PC-3 (cell line): Measurements from ENCODE around the gene CSNK2A2. TPM values are rescaled to one million over a fixed set of nuclear protein-coding genes. Genes with fewer than 3 reads are reported as not detected.

Experiments
- ATAC-seq: fragments of 200-7000 bp; cut with Tn5 transposase; 2 replicates; pipeline ENCODE4 v1.9.1; 2020; ENCODE audit warnings: mild to moderate bottlenecking, moderate library complexity
- BruUV-seq: library from RNA; stranded (reverse); fragments of 400-500 nt; replicated peaks from 2 replicates; lab custom pipeline; 2021; lab: Mats Ljungman, UMichigan
- CTCF ChIA-PET: fragments of 300-600 bp; sonication (Branson Sonifier 250); formaldehyde crosslinking; loops from one replicate; lab custom pipeline; 2022; ENCODE audit warnings: antibody characterized with exemption; lab: Charles Lee
- POLR2A ChIA-PET: fragments of 300-600 bp; sonication (Branson Sonifier 250); formaldehyde crosslinking; loops from one replicate; lab custom pipeline; 2022; ENCODE audit warnings: antibody characterized with exemption; ENCODE audit not compliant: unreplicated experiment; lab: Charles Lee
- DNase-seq: peaks from one replicate; pipeline ENCODE4 v3.0.0-alpha.2; 2015
- H2AFZ ChIP-seq: fragments of 300-600 bp; sonication (generic); 2 replicates; pipeline ENCODE4 v1.6.0; 2016; ENCODE audit warnings: antibody characterized with exemption, low read length
- H3F3A ChIP-seq: fragments of 300-600 bp; sonication (generic); one replicate; pipeline ENCODE4 v1.6.0; 2017; ENCODE audit warnings: antibody characterized with exemption, low read length, control low read depth, mild to moderate bottlenecking; ENCODE audit not compliant: unreplicated experiment
- H3K27ac ChIP-seq: fragments of 300-600 bp; sonication (generic); 2 replicates; pipeline ENCODE4 v1.5.1; 2016; ENCODE audit warnings: mild to moderate bottlenecking, low read length
- H3K27me3 ChIP-seq: fragments of 300-600 bp; sonication (generic); 2 replicates; pipeline ENCODE4 v1.6.1; 2016; ENCODE audit warnings: low read length, mixed read lengths
- H3K36me3 ChIP-seq: fragments of 300-600 bp; sonication (generic); 2 replicates; pipeline ENCODE4 v1.6.1; 2016; ENCODE audit warnings: low read depth, mixed run types, low read length, mixed read lengths
- H3K4me1 ChIP-seq: fragments of 300-600 bp; sonication (generic); 2 replicates; pipeline ENCODE4 v1.5.1; 2016; ENCODE audit warnings: low read length; ENCODE audit not compliant: insufficient read depth
- H3K4me2 ChIP-seq: fragments of 300-600 bp; sonication (generic); 2 replicates; pipeline ENCODE4 v1.6.0; 2016; ENCODE audit warnings: low read length
- H3K4me3 ChIP-seq: fragments of 300-600 bp; sonication (generic); 2 replicates; pipeline ENCODE4 v1.5.1; 2016; ENCODE audit warnings: mild to moderate bottlenecking, low read length, mixed read lengths
- H3K79me2 ChIP-seq: fragments of 300-600 bp; sonication (generic); 2 replicates; pipeline ENCODE4 v1.6.1; 2017; ENCODE audit warnings: low read length, mixed read lengths
- H3K9ac ChIP-seq: fragments of 300-600 bp; sonication (generic); 2 replicates; pipeline ENCODE4 v1.6.0; 2016; ENCODE audit warnings: mild to moderate bottlenecking, low read length
- H3K9me2 ChIP-seq: fragments of 300-600 bp; sonication (generic); replicated peaks from 2 replicates; pipeline ENCODE4 v1.6.1; 2016; ENCODE audit warnings: mixed run types, low read length, mixed read lengths
- H3K9me3 ChIP-seq: fragments of 300-600 bp; sonication (generic); 2 replicates; pipeline ENCODE4 v1.6.1; 2016; ENCODE audit warnings: low read length, mixed read lengths
- H4K20me1 ChIP-seq: fragments of 300-600 bp; sonication (generic); 2 replicates; pipeline ENCODE4 v1.6.1; 2016; ENCODE audit warnings: low read length, mixed read lengths
- CTCF ChIP-seq: fragments of 300-600 bp; sonication (generic); conservative IDR thresholded peaks from 2 replicates; pipeline ENCODE4 v1.5.1; 2017; ENCODE audit warnings: antibody characterized with exemption, low read depth, mild to moderate bottlenecking, low read length
- EZH2 ChIP-seq: fragments of 300-600 bp; sonication (generic); IDR thresholded peaks from one replicate; pipeline ENCODE4 v1.6.1; 2017; ENCODE audit warnings: antibody characterized with exemption, mild to moderate bottlenecking, low read length; ENCODE audit not compliant: unreplicated experiment
- EZH2phosphoT487 ChIP-seq: fragments of 300-600 bp; sonication (generic); IDR thresholded peaks from 2 replicates; pipeline ENCODE4 v1.6.1; 2018; ENCODE audit warnings: mild to moderate bottlenecking, antibody characterized with exemption, low read length, borderline replicate concordance
- intact Hi-C: fragments of 100-400 bp; cut with micrococcal nuclease; formaldehyde crosslinking; loops from 2 replicates; pipeline ENCODE4 v1.9.0; 2023
- total RNA-seq: library from RNA; depleted of rRNA; stranded (reverse); fragments of >200 nt; gene quantifications from 2 replicates; pipeline ENCODE4 v1.2.3, GENCODE V29; 2014

CSNK2A2 gene
- total RNA-seq, 1 experiment from 2014 or later: 14.2 TPM

GRCh38 chr16:58121132-58121531, 76.8 kb downstream of the CSNK2A2 start:
- no peaks in the 10 kb centered on the region for H3K9me2 ChIP-seq
- H3K27me3 ChIP-seq: no peaks in the 10 kb centered on the region
- H3K79me2 ChIP-seq: peaks cover 85% of the 10 kb centered on the region
- no peaks in the 10 kb centered on the region for H3F3A ChIP-seq
- H3K9me3 ChIP-seq: no peaks in the 10 kb centered on the region
- no TSS peak for BruUV-seq
- ChIA-PET POLR2A (interaction anchor here (0.6 kb wide), 1 partner anchor 44 kb away, joined by 8 read pairs; no protein-coding TSS in a partner anchor), CTCF (interaction anchor here (0.8 to 1.0 kb wide), 2 partner anchors 95 to 121 kb away, joined by 3 to 5 read pairs; partner anchors contain the start of gene MMP15)
- ATAC-seq (no peak), DNase-seq (no peak)
- H3K4me1 ChIP-seq: peaks cover 25% of the 10 kb centered on the region
- no peak overlapping the region for H3K4me2 ChIP-seq
- H3K9ac ChIP-seq: no peak overlapping the region
- TF ChIP-seq EZH2phosphoT487: no peak
- TF ChIP-seq EZH2: no peak
- TF ChIP-seq CTCF: no peak
- H3K27ac ChIP-seq: no peak overlapping the region
- intact Hi-C loops: no loop called here
- no peak overlapping the region for H2AFZ ChIP-seq
- peaks cover under 1% of the 10 kb centered on the region; the same call in 1 of the 2 replicates for H3K36me3 ChIP-seq
- H3K4me3 ChIP-seq: no peak overlapping the region
- H4K20me1 ChIP-seq: peaks cover 55% of the 10 kb centered on the region

- peaks cover 46% of the 10 kb centered on the region for H4K20me1 ChIP-seq
- POLR2A ChIA-PET: no interaction called here
- CTCF ChIA-PET: no interaction called here
Measured at GRCh38 chr16:58120234-58120633, 77.7 kb downstream of the CSNK2A2 start.

More at GRCh38 chr16:58120234-58120633, 77.7 kb downstream of the CSNK2A2 start:
- no peak overlapping the region for H3K27ac ChIP-seq
- H3K9ac ChIP-seq: no peak overlapping the region
- no TSS peak for BruUV-seq
- no peak for ATAC-seq
- H3K9me2 ChIP-seq: no peaks in the 10 kb centered on the region
- no peak overlapping the region for H3K4me2 ChIP-seq
- H3K4me1 ChIP-seq: peaks cover 19% of the 10 kb centered on the region
- intact Hi-C loops: no loop called here
- no peak overlapping the region for H2AFZ ChIP-seq
- peaks cover 8% of the 10 kb centered on the region; the same call in 1 of the 2 replicates for H3K36me3 ChIP-seq
- no peaks in the 10 kb centered on the region for H3F3A ChIP-seq
- H3K27me3 ChIP-seq: no peaks in the 10 kb centered on the region
- no peak overlapping the region for H3K4me3 ChIP-seq
- H3K9me3 ChIP-seq: no peaks in the 10 kb centered on the region
- DNase-seq: no peak
- H3K79me2 ChIP-seq: peaks cover 76% of the 10 kb centered on the region
- no peak for TF ChIP-seq EZH2
- TF ChIP-seq CTCF: no peak
- no peak for TF ChIP-seq EZH2phosphoT487
